NT2/D1 (cell line): Measurements from ENCODE around the gene CD58.

Source experiments
- DNase-seq: peaks from one replicate; pipeline ENCODE4 v3.0.0-alpha.2; 2011; ENCODE audit warnings: low read depth, low spot score
- H3K27me3 ChIP-seq: 2 replicates; pipeline ENCODE4 v1.6.0; 2011; ENCODE audit warnings: mild to moderate bottlenecking; ENCODE audit not compliant: insufficient read length, insufficient read depth
- H3K36me3 ChIP-seq: 2 replicates; pipeline ENCODE4 v1.6.1; 2011; ENCODE audit warnings: mild to moderate bottlenecking, low read length, mixed read lengths; ENCODE audit not compliant: insufficient read depth, insufficient read length
- H3K4me1 ChIP-seq: 2 replicates; pipeline ENCODE4 v1.5.1; 2011; ENCODE audit not compliant: insufficient read depth, insufficient read length
- H3K4me3 ChIP-seq: 2 replicates; pipeline ENCODE4 v1.5.1; 2011; ENCODE audit warnings: low read depth; ENCODE audit not compliant: insufficient read length
- H3K9ac ChIP-seq: 2 replicates; pipeline ENCODE4 v1.6.0; 2011; ENCODE audit warnings: low read depth; ENCODE audit not compliant: insufficient read length
- H3K9me3 ChIP-seq: 2 replicates; pipeline ENCODE4 v1.5.1; 2011; ENCODE audit warnings: mild to moderate bottlenecking, low read length; ENCODE audit not compliant: insufficient read depth
- SUZ12 ChIP-seq: IDR thresholded peaks from 2 replicates; pipeline ENCODE4 v1.6.1; 2011; ENCODE audit not compliant: insufficient read length, insufficient read depth; ENCODE audit errors: extremely low read depth
- YY1 ChIP-seq: IDR thresholded peaks from 2 replicates; pipeline ENCODE4 v1.6.1; 2011; ENCODE audit not compliant: insufficient read length, insufficient read depth
- ZNF274 ChIP-seq: IDR thresholded peaks from 2 replicates; pipeline ENCODE4 v1.6.1; 2011; ENCODE audit warnings: mild to moderate bottlenecking, low read depth, low read length

CD58 gene

GRCh38 chr1:116475850-116476218 is 95.0 kb downstream of the CD58 start:
- Histone ChIP-seq H3K9ac (no peak overlapping the region), H3K4me3 (no peak overlapping the region), H3K9me3 (no peaks in the 10 kb centered on the region), H3K36me3 (no peaks in the 10 kb centered on the region), H3K27me3 (no peaks in the 10 kb centered on the region), H3K4me1 (peaks cover 12% of the 10 kb centered on the region)
- TF ChIP-seq YY1: no peak
- TF ChIP-seq ZNF274: no peak
- DNase-seq: no peak

GRCh38 chr1:116474921-116475849 is 95.6 kb downstream of the CD58 start:
- no peaks in the 10 kb centered on the region for H3K9me3 ChIP-seq
- H3K4me3 ChIP-seq: no peak overlapping the region
- no peaks in the 10 kb centered on the region for H3K36me3 ChIP-seq
- H3K9ac ChIP-seq: no peak overlapping the region
- DNase-seq: no peak
- TF ChIP-seq ZNF274 (no peak), YY1 (peak; percentile 41)
- H3K4me1 ChIP-seq: peaks cover 12% of the 10 kb centered on the region
- H3K27me3 ChIP-seq: no peaks in the 10 kb centered on the region

- no peak for DNase-seq
- peaks cover 8% of the 10 kb centered on the region for H3K4me1 ChIP-seq
- TF ChIP-seq ZNF274: no peak
- TF ChIP-seq SUZ12: no peak
- no peak for TF ChIP-seq YY1
- H3K27me3 ChIP-seq: no peaks in the 10 kb centered on the region
- H3K9me3 ChIP-seq: no peaks in the 10 kb centered on the region
- H3K4me3 ChIP-seq: no peak overlapping the region
- no peaks in the 10 kb centered on the region for H3K36me3 ChIP-seq
- H3K9ac ChIP-seq: no peak overlapping the region
Observed at GRCh38 chr1:116472431-116472961, 98.3 kb downstream of the CD58 start.

GRCh38 chr1:116471241-116471640 is 99.6 kb downstream of the CD58 start:
- Histone ChIP-seq H3K9ac (no peak overlapping the region), H3K9me3 (no peaks in the 10 kb centered on the region), H3K36me3 (no peaks in the 10 kb centered on the region), H3K4me1 (peaks cover 8% of the 10 kb centered on the region), H3K4me3 (no peak overlapping the region), H3K27me3 (no peaks in the 10 kb centered on the region)
- no peak for DNase-seq
- TF ChIP-seq ZNF274 (no peak), YY1 (no peak), SUZ12 (no peak)

GRCh38 chr1:116470671-116471070 is 100.2 kb downstream of the CD58 start:
- Histone ChIP-seq H3K4me3 (no peak overlapping the region), H3K36me3 (no peaks in the 10 kb centered on the region), H3K9ac (no peak overlapping the region), H3K4me1 (peaks cover 8% of the 10 kb centered on the region), H3K27me3 (no peaks in the 10 kb centered on the region), H3K9me3 (no peaks in the 10 kb centered on the region)
- TF ChIP-seq YY1: no peak
- no peak for TF ChIP-seq ZNF274
- TF ChIP-seq SUZ12: no peak
- no peak for DNase-seq

GRCh38 chr1:116466810-116467557 is 103.8 kb downstream of the CD58 start:
- no peak overlapping the region for H3K4me3 ChIP-seq
- H3K9ac ChIP-seq: no peak overlapping the region
- no peaks in the 10 kb centered on the region for H3K9me3 ChIP-seq
- no peaks in the 10 kb centered on the region for H3K27me3 ChIP-seq
- peaks cover 4% of the 10 kb centered on the region for H3K4me1 ChIP-seq
- H3K36me3 ChIP-seq: no peaks in the 10 kb centered on the region
- TF ChIP-seq SUZ12 (no peak), ZNF274 (no peak), YY1 (no peak)
- DNase-seq: no peak

GRCh38 chr1:116465845-116466685 is 104.8 kb downstream of the CD58 start:
- Histone ChIP-seq H3K4me3 (no peak overlapping the region), H3K9ac (no peak overlapping the region), H3K4me1 (no peaks in the 10 kb centered on the region), H3K27me3 (no peaks in the 10 kb centered on the region), H3K36me3 (no peaks in the 10 kb centered on the region), H3K9me3 (no peaks in the 10 kb centered on the region)
- TF ChIP-seq YY1: no peak
- no peak for TF ChIP-seq ZNF274
- TF ChIP-seq SUZ12: no peak
- DNase-seq: no peak
